Transverse colon (tissue), 4 donors: ENCODE measurements around the gene OXTR. TPM values are rescaled to one million over a fixed set of nuclear protein-coding genes. Genes with fewer than 3 reads are reported as not detected.
A peak's percentile ranks its signal among the peaks of the same experiment; 100 is the strongest.

ENCODE experiments used
- DNase-seq: peaks from one replicate; pipeline ENCODE4 v3.0.0-alpha.2; 2019
- H3K27ac ChIP-seq, 4 donors: fragments of 200-600 bp; sonication (generic); 2 replicates each; pipeline ENCODE4 v1.5.1; 2016 to 2018; ENCODE audit warnings: inconsistent platforms in 4 of 4
- H3K27me3 ChIP-seq: fragments of 200-600 bp; sonication (generic); 2 replicates; pipeline ENCODE4 v1.5.1; 2017; ENCODE audit warnings: inconsistent platforms
- H3K36me3 ChIP-seq, 4 donors: fragments of 200-600 bp; sonication (generic); 2 replicates each; pipeline ENCODE4 v1.5.1; 2017 to 2019; ENCODE audit warnings: inconsistent platforms in 4 of 4
- H3K4me1 ChIP-seq, 4 donors: fragments of 200-600 bp; sonication (generic); 2 replicates each; pipeline ENCODE4 v1.5.1; 2017 to 2020; ENCODE audit warnings: inconsistent platforms in 4 of 4
- H3K4me3 ChIP-seq, 4 donors: fragments of 200-600 bp; sonication (generic); 1 replicate in 1 of 4; 2 replicates in 3 of 4; pipeline versions ENCODE4 v1.5.1 to v1.6.1; 2017 to 2019; ENCODE audit warnings: inconsistent platforms in 4 of 4
- H3K9me3 ChIP-seq, 2 donors: fragments of 200-600 bp; sonication (generic); 2 replicates each; pipeline ENCODE4 v1.5.1; 2017 to 2019; ENCODE audit warnings: inconsistent platforms in 2 of 2
- CTCF ChIP-seq, 5 experiments: fragments of 200-600 bp in 3 of 5; fragments of 450-650 bp in 2 of 5; sonication (generic) in 3 of 5; IDR thresholded peaks; 1 replicate in 2 of 5; 2 replicates in 3 of 5; pipeline ENCODE4 v1.5.1; 2016 to 2017; ENCODE audit warnings: antibody characterized with exemption in 5 of 5, inconsistent platforms in 3 of 5, mild to moderate bottlenecking in 2 of 5, moderate library complexity in 1 of 5
- EP300 ChIP-seq: sonication (generic); formaldehyde crosslinking; IDR thresholded peaks from one replicate; pipeline ENCODE4 v1.6.1; 2017; ENCODE audit warnings: antibody characterized with exemption, low read depth
- POLR2A ChIP-seq: fragments of 450-650 bp; IDR thresholded peaks from one replicate; pipeline ENCODE4 v1.6.1; 2016; ENCODE audit warnings: antibody characterized with exemption, mild to moderate bottlenecking, moderate library complexity
- POLR2AphosphoS5 ChIP-seq, 3 donors: sonication (generic); formaldehyde crosslinking; IDR thresholded peaks; one replicate each; pipeline ENCODE4 v1.6.1; 2016; ENCODE audit warnings: antibody characterized with exemption in 3 of 3
- WGBS, 2 donors: methylation state at CpG; one replicate each; pipeline ENCODE4 v1.1.5; 2018; ENCODE audit warnings: low coverage in 1 of 2; 5-methylcytosine and 5-hydroxymethylcytosine counted together
- in situ Hi-C, 4 donors: fragments of 200-750 bp; cut with MboI; loops; one replicate each; pipeline versions ENCODE4 v1.15.0 to v1.15.1; 2017; ENCODE audit warnings: low sequenced_read_pairs in 3 of 4, low pct_ligation_motif_present in 1 of 4, low pct_unique_long_range_greater_than_20kb in 1 of 4
- intact Hi-C: fragments of 100-400 bp; cut with DNase I; formaldehyde crosslinking; loops from one replicate; pipeline ENCODE4 v1.15.1; 2023; ENCODE audit warnings: low total_unique reads
- total RNA-seq, 4 donors: library from RNA; depleted of rRNA; stranded (reverse); fragments of >200 nt; gene quantifications; one replicate each; pipeline ENCODE4 v1.1.0, GENCODE V29; 2016

Gene OXTR
- total RNA-seq, 4 donors from 2014 or later = 0.27 to 1.1 TPM; not detected in 2

DNA sequence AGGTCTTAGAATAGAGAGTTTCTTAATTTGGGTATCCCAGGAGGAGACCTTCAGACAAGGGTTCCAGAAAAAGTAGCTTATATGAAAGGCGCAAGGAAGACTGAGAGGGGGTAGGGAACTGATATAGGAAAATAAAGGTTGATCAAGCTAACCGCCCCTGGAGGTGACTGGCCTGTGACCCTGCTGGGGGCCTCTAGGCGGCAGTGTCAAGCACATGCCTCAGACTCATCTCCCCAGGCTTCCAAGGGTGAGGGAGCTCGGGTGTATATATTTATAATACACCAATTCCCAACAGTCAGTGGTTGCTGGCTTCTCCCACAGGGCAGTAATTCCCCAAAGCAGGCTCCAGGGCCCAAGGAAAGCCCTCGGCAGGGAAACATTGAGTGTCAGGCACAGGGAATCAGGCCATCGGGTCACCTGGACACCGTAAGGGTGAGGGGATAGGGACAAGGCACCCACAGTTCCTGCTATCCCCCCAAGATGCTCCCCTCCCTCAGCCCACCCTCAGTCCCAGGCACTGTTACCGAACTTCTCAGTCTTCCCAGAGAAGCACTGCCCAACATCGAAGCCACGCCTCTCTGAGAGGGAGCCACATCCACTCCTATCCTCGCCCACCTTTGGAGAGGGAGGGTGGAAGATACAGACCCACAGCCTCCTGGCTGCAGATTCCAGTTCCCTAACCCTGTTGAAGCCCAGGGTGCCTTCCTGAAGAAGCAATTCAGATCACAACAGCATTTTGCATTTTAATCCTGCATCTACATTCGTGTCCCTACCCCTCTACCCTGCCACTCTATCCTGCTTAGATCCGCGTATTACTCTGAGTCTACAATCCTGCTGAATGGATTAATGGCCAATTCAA, 55.3 kb downstream of the OXTR start:
- Histone ChIP-seq H3K27me3 (no peaks in the 10 kb centered on the region), H3K4me3 (no peak overlapping the region), H3K9me3 (no peaks in the 10 kb centered on the region), H3K4me1 (no peaks in the 10 kb centered on the region), H3K36me3 (no peaks in the 10 kb centered on the region), H3K27ac (no peak overlapping the region)
- TF ChIP-seq CTCF (IDR thresholded peaks at IDR 0.05) = peak in 3 of 5 experiments; percentile 3 to 27 (median 8)
- TF ChIP-seq EP300 = no peak
- intact Hi-C loops (no loop called here), in situ Hi-C loops (no loop called here)
- DNase-seq = no peak
- WGBS, 2 donors = 71 to 90% methylated on average over 4 to 14 of the region's 14 CpGs

DNA sequence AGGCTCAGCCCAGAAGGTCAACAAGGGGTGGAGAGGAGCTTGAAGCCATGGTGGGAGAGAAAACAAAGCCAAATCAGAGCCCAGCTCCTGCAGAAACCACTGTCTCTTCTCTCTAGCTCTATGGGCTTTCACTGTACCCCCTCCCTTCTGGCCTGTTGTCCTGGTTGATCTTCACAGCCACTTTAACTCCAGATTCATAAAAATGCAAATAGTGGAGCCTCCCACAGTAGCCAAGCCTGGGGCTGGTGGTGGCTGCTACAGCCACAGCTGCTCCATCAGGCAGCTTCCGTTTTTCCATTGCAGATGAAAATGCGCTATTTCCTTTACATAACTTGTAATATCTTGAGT, 56.5 kb downstream of the OXTR start:
- no peaks in the 10 kb centered on the region for H3K27me3 ChIP-seq
- H3K27ac ChIP-seq = no peak overlapping the region
- intact Hi-C loops (no loop called here), in situ Hi-C loops (no loop called here)
- no peaks in the 10 kb centered on the region for H3K4me1 ChIP-seq
- 78% methylated on average over 2 of the region's 2 CpGs; no CpG with 5 or more reads in 1 of the 2 donors for WGBS, 2 donors
- H3K9me3 ChIP-seq = no peaks in the 10 kb centered on the region
- DNase-seq = no peak
- TF ChIP-seq CTCF (IDR thresholded peaks at IDR 0.05) (no peak), POLR2AphosphoS5 (IDR thresholded peaks at IDR 0.05) (no peak), EP300 (no peak), POLR2A (no peak)
- H3K4me3 ChIP-seq = no peak overlapping the region
- H3K36me3 ChIP-seq = no peaks in the 10 kb centered on the region

- in situ Hi-C loops (no loop called here), intact Hi-C loops (no loop called here)
- no peaks in the 10 kb centered on the region for H3K27me3 ChIP-seq
- 52 to 74% methylated on average over 3 to 9 of the region's 9 CpGs for WGBS, 2 donors
- H3K36me3 ChIP-seq = no peaks in the 10 kb centered on the region
- no peak overlapping the region for H3K4me3 ChIP-seq
- DNase-seq = no peak
- no peak overlapping the region for H3K27ac ChIP-seq
- H3K4me1 ChIP-seq = no peaks in the 10 kb centered on the region
- no peak for TF ChIP-seq CTCF (IDR thresholded peaks at IDR 0.05)
- no peak for TF ChIP-seq EP300
- no peak for TF ChIP-seq POLR2A
- TF ChIP-seq POLR2AphosphoS5 (IDR thresholded peaks at IDR 0.05) = no peak
- no peaks in the 10 kb centered on the region for H3K9me3 ChIP-seq
Observed at GRCh38 chr3:8712045-8712907, 57.1 kb downstream of the OXTR start.

DNA sequence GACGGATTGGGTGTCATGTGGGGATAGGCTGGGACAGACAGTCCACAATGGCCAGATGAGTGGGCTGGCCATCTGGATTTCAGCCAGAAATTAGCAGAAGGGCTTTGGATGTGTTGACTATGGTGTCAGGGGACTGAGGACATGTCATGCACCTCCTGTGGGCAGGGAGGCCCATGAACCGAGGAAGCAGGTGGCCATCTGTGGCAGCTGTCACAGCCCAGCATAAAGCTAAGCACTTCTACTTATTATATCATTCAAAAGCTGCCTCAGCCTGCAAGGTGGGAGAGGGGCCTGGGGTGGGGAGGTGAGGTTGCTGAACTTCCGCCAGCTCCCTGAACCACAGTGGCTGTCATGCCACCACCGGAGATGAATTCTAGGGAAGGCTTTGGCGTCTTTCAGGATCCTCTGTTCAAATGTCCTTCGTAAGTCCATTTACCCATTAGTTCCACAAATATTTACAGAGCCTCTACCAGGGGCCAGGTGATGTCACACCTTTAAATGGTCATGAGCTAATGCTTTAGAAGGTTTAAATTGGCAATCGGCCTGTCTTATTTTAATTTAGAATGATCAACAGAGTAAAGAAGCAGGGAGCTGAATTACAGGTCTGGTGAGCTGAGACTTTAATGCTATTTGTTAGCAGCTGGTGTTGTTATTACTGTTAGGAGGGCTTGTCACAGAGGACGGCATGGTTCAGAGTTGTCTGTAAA, 59.5 kb downstream of the OXTR start:
- Histone ChIP-seq H3K36me3 (no peaks in the 10 kb centered on the region), H3K4me3 (no peak overlapping the region), H3K27ac (no peak overlapping the region), H3K27me3 (no peaks in the 10 kb centered on the region), H3K4me1 (no peaks in the 10 kb centered on the region), H3K9me3 (no peaks in the 10 kb centered on the region)
- 20 to 69% methylated on average over 1 to 8 of the region's 8 CpGs for WGBS, 2 donors
- intact Hi-C loops = loop anchor here (5.0 kb wide), 1 partner anchor 1148 kb away; no protein-coding TSS in a partner anchor
- in situ Hi-C loops = no loop called here
- DNase-seq = no peak
- no peak for TF ChIP-seq POLR2AphosphoS5 (IDR thresholded peaks at IDR 0.05)
- no peak for TF ChIP-seq CTCF (IDR thresholded peaks at IDR 0.05)
- no peak for TF ChIP-seq POLR2A
- no peak for TF ChIP-seq EP300
